HepG2 (cell line): ENCODE results near the gene ZNF428. TPM values are rescaled to one million over a fixed set of nuclear protein-coding genes. Genes with fewer than 3 reads are reported as not detected.

ENCODE experiments used
- ATRX ChIP-seq: sonication (generic); formaldehyde crosslinking; IDR thresholded peaks from 2 replicates; pipeline ENCODE4 v1.4.0; 2020; ENCODE audit warnings: missing genetic modification reagents, borderline replicate concordance
- CCAR2 ChIP-seq: fragments of 200-400 bp; formaldehyde crosslinking; optimal IDR thresholded peaks from 2 replicates; pipeline ENCODE3; 2018; ENCODE audit warnings: low read depth, mild to moderate bottlenecking, low read length, moderate library complexity
- GATA4 ChIP-seq: sonication (generic); IDR thresholded peaks from 2 replicates; pipeline ENCODE4 v1.6.1; 2016; ENCODE audit warnings: antibody characterized with exemption, low read depth, borderline replicate concordance
- KLF15 ChIP-seq: sonication (generic); formaldehyde crosslinking; IDR thresholded peaks from 2 replicates; pipeline ENCODE4 v1.8.1; 2023; ENCODE audit warnings: borderline replicate concordance, mild to moderate bottlenecking, inconsistent platforms, missing genetic modification reagents, mixed read lengths
- MXD4 ChIP-seq: IDR thresholded peaks from 2 replicates; pipeline ENCODE4 v1.6.1; 2016; ENCODE audit warnings: mild to moderate bottlenecking, missing biosample characterization, missing genetic modification reagents
- RBM39 ChIP-seq: fragments of 200-400 bp; formaldehyde crosslinking; IDR thresholded peaks from one replicate; pipeline ENCODE4 v1.6.1; 2018; ENCODE audit warnings: antibody characterized with exemption, mild to moderate bottlenecking, low read depth, low read length; ENCODE audit not compliant: poor library complexity, severe bottlenecking
- RFXANK ChIP-seq: IDR thresholded peaks from 2 replicates; pipeline ENCODE4 v1.6.1; 2016
- SMARCE1 ChIP-seq: fragments of 450-650 bp; IDR thresholded peaks from 2 replicates; pipeline ENCODE4 v1.6.1; 2017; ENCODE audit warnings: borderline replicate concordance
- SOX13 ChIP-seq, 3 experiments: fragments of 450-650 bp in 1 of 3; sonication (generic) in 1 of 3; formaldehyde crosslinking in 1 of 3; IDR thresholded peaks in 2 of 3; conservative IDR thresholded peaks in 1 of 3; 2 replicates each; pipeline versions ENCODE4 v1.5.0 to v1.6.1; 2016 to 2020; ENCODE audit warnings: antibody characterized with exemption in 1 of 3, mild to moderate bottlenecking in 1 of 3, missing compliant biosample characterization in 1 of 3, missing genetic modification reagents in 1 of 3, moderate library complexity in 1 of 3
- STAG1 ChIP-seq: sonication (generic); formaldehyde crosslinking; IDR thresholded peaks from 2 replicates; pipeline ENCODE4 v1.4.0; 2020; ENCODE audit warnings: missing genetic modification reagents
- ZNF121 ChIP-seq: sonication (generic); formaldehyde crosslinking; IDR thresholded peaks from 2 replicates; pipeline ENCODE4 v1.5.0; 2020; ENCODE audit warnings: mild to moderate bottlenecking, missing genetic modification reagents
- ZNF282 ChIP-seq: fragments of 450-650 bp; IDR thresholded peaks from 2 replicates; pipeline ENCODE4 v1.6.1; 2018; ENCODE audit not compliant: partially characterized antibody
- ZNF496 ChIP-seq: sonication (generic); formaldehyde crosslinking; IDR thresholded peaks from 2 replicates; pipeline ENCODE4 v1.8.1; 2023; ENCODE audit warnings: mild to moderate bottlenecking, moderate library complexity, missing genetic modification reagents; ENCODE audit not compliant: insufficient replicate concordance
- ZNF629 ChIP-seq: sonication (generic); formaldehyde crosslinking; conservative IDR thresholded peaks from 2 replicates; pipeline ENCODE4 v1.5.0; 2020; ENCODE audit warnings: missing genetic modification reagents
- ZNF772 ChIP-seq: sonication (generic); formaldehyde crosslinking; IDR thresholded peaks from 2 replicates; pipeline ENCODE4 v1.5.0; 2020; ENCODE audit warnings: mild to moderate bottlenecking, missing genetic modification reagents
- ZNF790 ChIP-seq: sonication (generic); formaldehyde crosslinking; IDR thresholded peaks from 2 replicates; pipeline ENCODE4 v1.8.0; 2022; ENCODE audit warnings: missing genetic modification reagents, mild to moderate bottlenecking, borderline replicate concordance
- ZNF816 ChIP-seq: sonication (generic); formaldehyde crosslinking; IDR thresholded peaks from 2 replicates; pipeline ENCODE4 v1.8.0; 2022; ENCODE audit warnings: missing genetic modification reagents, mild to moderate bottlenecking, borderline replicate concordance
- polyA plus RNA-seq, 8 experiments: library from polyadenylated mRNA; depleted of rRNA in 3 of 8; stranded (reverse) in 7 of 8; unstranded in 1 of 8; fragments of >200 nt; fragmentation: Illumina TruSeq in 4 of 8; extraction: Trizol in 4 of 8; gene quantifications; 2 replicates each; pipeline versions ENCODE4 v1.2.1 to v1.2.3, GENCODE V29; 2011 to 2016; ENCODE audit warnings: low read depth in 4 of 8, missing spikeins in 1 of 8, mixed read lengths in 1 of 8; ENCODE audit not compliant: insufficient read depth in 1 of 8
- total RNA-seq, 5 experiments: library from RNA; depleted of rRNA; stranded (reverse); fragments of >200 nt; fragmentation: Illumina TruSeq; extraction: Trizol; gene quantifications; 2 replicates each; pipeline ENCODE4 v1.2.3, GENCODE V29; 2016; ENCODE audit warnings: low read depth in 1 of 5
- TF ChIP-seq, protein P1 (sequence below): sonication (generic); formaldehyde crosslinking; IDR thresholded peaks from 2 replicates; pipeline ENCODE4 v1.4.0; 2020; ENCODE audit warnings: missing genetic modification reagents, mild to moderate bottlenecking, borderline replicate concordance
- TF ChIP-seq, protein P2 (sequence below): fragments of 450-650 bp; IDR thresholded peaks from 2 replicates; pipeline ENCODE4 v1.6.1; 2016
- TF ChIP-seq, protein P3 (sequence below): sonication (generic); formaldehyde crosslinking; IDR thresholded peaks from 2 replicates; pipeline ENCODE4 v1.4.0; 2020; ENCODE audit warnings: mild to moderate bottlenecking, missing genetic modification reagents
- TF ChIP-seq, protein P4 (sequence below): sonication (generic); formaldehyde crosslinking; IDR thresholded peaks from 2 replicates; pipeline ENCODE4 v1.4.0; 2020; ENCODE audit warnings: missing genetic modification reagents

The ZNF428 gene
- total and polyA plus RNA-seq, 2 of the 13 experiments (the other 11 are each of a cell fraction or from before 2014, with no cell fraction given), result 10.4 to 26.9 TPM

DNA sequence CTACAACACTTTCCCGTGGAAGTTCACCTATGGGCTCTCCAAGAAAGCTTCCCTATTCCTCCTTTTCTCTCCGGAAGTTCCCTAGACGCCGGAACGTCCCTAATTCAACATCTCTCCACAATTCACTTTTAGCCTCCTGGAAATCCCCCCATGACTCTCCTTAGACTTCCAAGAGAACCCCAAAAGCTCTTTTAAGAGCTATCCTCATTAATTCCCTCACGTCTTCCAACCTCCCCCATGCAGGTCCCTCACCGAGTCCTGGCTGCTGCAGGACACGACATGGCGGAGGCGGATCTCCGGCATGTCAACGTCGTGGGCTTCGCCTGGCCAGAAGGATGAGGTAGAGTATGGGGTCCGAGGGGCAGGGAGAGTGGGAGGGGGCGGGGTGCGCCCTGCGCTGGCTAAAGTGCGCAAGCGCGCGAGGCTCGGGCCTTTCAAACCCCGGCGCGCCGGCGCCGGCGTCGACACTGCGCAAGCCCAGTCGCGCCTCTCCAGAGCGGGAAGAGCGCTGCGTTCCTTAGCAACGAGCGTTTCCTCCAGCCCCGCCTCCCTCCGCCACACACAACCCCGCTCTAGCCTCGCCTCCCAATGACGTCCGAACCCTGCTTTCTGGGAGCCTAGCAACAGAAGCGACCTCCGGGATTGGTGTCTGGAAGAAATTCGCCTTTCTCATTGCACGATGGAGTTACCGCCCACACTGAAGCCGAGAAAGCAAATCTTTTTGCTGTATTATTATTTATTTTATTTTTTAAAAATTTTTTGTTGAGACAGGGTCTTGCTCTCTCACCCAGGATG, 44.1 kb downstream of the ZNF428 start, which contains the start of the genes PINLYP and XRCC1 (continued):
- TF ChIP-seq, protein P1, sequence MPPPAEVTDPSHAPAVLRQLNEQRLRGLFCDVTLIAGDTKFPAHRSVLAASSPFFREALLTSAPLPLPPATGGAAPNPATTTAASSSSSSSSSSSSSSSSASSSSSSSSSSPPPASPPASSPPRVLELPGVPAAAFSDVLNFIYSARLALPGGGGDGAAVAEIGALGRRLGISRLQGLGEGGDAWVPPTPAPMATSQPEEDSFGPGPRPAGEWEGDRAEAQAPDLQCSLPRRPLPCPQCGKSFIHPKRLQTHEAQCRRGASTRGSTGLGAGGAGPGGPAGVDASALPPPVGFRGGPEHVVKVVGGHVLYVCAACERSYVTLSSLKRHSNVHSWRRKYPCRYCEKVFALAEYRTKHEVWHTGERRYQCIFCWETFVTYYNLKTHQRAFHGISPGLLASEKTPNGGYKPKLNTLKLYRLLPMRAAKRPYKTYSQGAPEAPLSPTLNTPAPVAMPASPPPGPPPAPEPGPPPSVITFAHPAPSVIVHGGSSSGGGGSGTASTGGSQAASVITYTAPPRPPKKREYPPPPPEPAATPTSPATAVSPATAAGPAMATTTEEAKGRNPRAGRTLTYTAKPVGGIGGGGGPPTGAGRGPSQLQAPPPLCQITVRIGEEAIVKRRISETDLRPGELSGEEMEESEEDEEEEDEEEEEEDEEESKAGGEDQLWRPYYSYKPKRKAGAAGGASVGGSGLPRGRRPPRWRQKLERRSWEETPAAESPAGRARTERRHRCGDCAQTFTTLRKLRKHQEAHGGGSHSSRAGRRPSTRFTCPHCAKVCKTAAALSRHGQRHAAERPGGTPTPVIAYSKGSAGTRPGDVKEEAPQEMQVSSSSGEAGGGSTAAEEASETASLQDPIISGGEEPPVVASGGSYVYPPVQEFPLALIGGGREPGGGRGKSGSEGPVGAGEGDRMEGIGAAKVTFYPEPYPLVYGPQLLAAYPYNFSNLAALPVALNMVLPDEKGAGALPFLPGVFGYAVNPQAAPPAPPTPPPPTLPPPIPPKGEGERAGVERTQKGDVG, result no peak
- TF ChIP-seq RBM39 (no peak), ZNF816 (CRISPR knock-in tag) (no peak), SOX13 (IDR thresholded peaks at IDR 0.05) (no peak), SOX13 (CRISPR knock-in tag; conservative IDR thresholded peaks at IDR 0.05 in 1 of 2, IDR thresholded peaks at IDR 0.05 in 1 of 2) (no peak), SMARCE1 (no peak), ATRX (CRISPR knock-in tag) (no peak), ZNF121 (CRISPR knock-in tag) (no peak), MXD4 (CRISPR knock-in tag) (no peak), STAG1 (CRISPR knock-in tag) (no peak), KLF15 (CRISPR knock-in tag) (no peak), ZNF790 (CRISPR knock-in tag) (no peak), RFXANK (peak; percentile 97), ZNF282 (no peak), ZNF496 (no peak), CCAR2 (no peak), ZNF772 (no peak), GATA4 (no peak), ZNF629 (CRISPR knock-in tag) (no peak)
- TF ChIP-seq, protein P2, sequence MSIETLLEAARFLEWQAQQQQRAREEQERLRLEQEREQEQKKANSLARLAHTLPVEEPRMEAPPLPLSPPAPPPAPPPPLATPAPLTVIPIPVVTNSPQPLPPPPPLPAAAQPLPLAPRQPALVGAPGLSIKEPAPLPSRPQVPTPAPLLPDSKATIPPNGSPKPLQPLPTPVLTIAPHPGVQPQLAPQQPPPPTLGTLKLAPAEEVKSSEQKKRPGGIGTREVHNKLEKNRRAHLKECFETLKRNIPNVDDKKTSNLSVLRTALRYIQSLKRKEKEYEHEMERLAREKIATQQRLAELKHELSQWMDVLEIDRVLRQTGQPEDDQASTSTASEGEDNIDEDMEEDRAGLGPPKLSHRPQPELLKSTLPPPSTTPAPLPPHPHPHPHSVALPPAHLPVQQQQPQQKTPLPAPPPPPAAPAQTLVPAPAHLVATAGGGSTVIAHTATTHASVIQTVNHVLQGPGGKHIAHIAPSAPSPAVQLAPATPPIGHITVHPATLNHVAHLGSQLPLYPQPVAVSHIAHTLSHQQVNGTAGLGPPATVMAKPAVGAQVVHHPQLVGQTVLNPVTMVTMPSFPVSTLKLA, result peak; percentile 53
- TF ChIP-seq, protein P3, sequence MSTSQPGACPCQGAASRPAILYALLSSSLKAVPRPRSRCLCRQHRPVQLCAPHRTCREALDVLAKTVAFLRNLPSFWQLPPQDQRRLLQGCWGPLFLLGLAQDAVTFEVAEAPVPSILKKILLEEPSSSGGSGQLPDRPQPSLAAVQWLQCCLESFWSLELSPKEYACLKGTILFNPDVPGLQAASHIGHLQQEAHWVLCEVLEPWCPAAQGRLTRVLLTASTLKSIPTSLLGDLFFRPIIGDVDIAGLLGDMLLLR (CRISPR knock-in tag), result no peak
- TF ChIP-seq, protein P4, sequence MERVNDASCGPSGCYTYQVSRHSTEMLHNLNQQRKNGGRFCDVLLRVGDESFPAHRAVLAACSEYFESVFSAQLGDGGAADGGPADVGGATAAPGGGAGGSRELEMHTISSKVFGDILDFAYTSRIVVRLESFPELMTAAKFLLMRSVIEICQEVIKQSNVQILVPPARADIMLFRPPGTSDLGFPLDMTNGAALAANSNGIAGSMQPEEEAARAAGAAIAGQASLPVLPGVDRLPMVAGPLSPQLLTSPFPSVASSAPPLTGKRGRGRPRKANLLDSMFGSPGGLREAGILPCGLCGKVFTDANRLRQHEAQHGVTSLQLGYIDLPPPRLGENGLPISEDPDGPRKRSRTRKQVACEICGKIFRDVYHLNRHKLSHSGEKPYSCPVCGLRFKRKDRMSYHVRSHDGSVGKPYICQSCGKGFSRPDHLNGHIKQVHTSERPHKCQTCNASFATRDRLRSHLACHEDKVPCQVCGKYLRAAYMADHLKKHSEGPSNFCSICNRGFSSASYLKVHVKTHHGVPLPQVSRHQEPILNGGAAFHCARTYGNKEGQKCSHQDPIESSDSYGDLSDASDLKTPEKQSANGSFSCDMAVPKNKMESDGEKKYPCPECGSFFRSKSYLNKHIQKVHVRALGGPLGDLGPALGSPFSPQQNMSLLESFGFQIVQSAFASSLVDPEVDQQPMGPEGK (CRISPR knock-in tag), result 0 out of 2 replicates have a peak, but pooled peaks have one; percentile 18
